GM19467 (cell line): Measurements from ENCODE around the gene RNF186.
"Not testable (repeated sequence)": the region's sequence is repeated elsewhere in the genome, so short reads cannot be mapped to it uniquely, and the experiment has no call there.

Experiments used
- ATAC-seq: cut with Tn5 transposase; IDR thresholded peaks from one replicate; pipeline ENCODE4 v1.9.1; 2021; ENCODE audit warnings: mild to moderate bottlenecking, moderate library complexity; ENCODE audit not compliant: unreplicated experiment

The RNF186 gene

DNA sequence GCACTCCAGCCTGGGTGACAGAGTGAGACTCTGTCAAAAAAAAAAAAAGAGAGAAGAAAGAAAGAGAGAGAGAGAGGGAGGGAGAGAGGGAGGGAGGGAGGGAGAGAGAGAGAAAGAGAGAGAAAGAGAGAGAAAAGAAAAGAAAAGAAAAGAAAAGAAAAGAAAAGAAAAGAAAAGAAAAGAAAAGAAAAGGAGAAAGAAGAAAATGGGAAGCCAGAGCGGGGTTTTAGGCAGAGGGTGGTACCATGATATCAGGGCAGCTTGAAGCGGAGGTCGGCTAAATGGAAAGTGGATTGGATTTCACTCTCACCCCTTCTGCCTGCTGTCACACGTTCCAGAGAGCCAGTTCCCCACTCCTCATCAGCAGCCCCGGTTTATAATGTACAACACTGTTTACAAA, 17.3 kb downstream of the RNF186 start:
- no peak for ATAC-seq

DNA sequence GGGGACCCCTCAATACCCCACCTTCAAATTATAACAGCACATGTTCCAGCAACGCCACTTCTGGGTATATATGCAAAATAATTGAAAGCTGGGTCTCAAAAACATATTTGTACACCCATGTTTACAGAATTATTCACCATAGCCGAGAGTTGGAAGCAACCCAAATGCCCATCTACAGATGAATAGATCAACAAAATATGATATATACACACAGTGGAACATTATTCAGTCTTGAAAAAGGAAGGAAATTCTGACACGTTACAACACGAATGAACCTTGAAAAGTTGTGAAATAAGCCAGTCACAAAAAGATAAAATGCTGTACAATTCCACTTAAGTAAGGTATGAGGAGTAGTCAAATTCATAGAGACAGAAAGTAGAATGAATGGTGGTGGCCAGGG, 20.5 kb downstream of the RNF186 start:
- ATAC-seq, result no peak

DNA sequence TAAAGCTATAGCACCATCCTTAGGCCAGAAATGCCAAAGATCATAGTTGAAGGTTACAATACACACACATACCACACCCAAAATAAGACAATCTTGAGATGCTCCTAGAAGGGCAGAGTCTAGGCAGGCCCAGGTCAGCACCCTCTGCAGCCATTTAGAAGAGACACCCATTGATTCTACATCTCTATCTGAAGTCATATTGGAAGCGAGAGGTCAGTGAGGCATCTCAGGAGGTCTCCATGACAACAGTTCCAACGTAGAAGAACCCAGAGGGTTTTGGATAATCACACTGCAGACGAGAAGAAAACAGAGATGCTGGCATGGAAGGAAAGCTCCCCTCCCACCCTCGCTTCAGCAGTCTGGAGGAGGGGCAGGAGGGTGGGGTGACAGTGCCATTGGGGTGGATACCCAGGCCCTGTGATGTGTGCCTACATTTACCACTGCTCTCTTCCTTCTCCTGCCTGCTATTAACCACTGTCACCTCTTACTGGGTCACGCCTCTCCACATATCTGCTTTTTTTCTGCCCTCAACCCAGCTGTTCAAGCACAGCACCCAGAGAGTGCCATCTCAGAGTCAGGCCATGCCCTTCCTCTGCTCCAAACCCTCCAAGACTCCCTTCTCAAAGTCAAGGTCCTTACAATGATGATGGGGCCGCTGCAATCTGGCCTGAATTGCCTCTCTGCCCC, 21.6 kb downstream of the RNF186 start:
- no peak for ATAC-seq

DNA sequence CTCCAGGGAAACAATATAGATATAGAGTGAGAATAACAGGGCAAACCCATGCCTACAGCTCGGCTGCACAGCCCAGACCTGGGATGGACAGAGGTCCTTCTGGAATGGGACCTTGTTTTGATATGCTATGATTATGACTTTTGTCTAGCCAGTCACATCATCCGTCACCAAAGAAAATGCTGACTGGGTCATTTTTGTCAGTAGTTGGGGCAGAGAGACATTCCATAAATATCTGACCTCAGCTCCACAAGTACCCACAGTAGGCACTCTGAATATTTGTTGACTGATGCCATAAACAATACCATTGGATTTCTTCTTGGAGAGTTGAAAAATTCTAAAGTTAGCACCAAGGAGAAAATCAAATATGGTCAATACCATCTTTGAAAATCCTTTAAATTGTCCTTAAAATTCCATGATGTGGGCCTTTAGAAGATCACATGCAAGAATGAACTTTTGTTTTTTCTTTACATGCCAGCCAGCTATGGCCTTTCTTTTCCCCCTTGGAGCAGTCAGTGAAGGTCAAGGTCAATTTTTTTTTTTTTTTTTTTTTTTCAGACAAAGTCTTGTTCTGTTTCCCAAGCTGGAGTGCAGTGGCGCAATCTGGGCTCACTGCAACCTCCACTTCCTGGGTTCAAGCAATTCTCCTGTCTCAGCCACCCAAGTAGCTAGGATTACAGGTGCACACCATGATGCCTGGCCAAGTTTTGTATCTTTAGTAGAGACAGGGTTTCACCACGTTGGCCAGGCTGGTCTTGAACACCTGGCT, 22.7 kb downstream of the RNF186 start:
- no peak for ATAC-seq

DNA sequence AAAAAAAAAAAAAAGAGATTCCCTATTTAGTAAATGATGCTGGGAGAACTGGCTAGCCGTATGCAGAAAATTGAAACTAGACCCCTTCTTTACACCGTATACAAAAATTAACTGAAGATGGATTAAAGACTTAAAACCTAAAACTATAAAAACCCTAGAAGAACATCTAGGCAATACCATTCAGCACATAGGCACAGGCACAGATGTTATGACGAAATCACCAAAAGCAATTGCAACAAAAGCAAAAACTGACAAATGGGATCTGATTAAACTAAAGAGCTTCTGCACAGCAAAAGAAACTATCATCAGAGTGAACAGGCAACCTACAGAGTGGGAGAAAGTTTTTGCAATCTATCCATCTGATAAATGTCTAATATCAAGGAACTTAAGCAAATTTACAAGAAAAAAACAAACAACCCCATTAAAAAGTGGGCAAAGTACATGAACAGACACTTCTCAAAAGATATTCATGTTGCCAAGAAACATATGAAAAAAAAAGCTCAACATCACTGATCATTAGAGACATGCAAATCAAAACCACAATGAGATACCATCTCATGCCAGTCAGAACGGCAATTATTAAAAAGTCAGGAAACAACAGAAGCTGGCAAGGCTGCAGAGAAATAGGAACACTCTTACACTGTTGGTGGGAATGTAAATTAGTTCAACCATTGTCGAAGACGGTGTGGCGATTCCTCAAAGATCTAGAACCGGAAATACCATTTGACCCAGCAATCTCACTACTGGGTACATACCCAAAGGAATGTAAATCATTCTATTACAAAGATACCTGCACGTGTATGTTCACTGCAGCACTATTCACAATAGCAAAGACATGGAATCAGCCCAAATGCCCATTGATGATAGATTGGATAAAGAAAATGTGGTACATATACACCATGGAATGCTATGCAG, 24.8 kb downstream of the RNF186 start:
- not testable (repeated sequence) for ATAC-seq

DNA sequence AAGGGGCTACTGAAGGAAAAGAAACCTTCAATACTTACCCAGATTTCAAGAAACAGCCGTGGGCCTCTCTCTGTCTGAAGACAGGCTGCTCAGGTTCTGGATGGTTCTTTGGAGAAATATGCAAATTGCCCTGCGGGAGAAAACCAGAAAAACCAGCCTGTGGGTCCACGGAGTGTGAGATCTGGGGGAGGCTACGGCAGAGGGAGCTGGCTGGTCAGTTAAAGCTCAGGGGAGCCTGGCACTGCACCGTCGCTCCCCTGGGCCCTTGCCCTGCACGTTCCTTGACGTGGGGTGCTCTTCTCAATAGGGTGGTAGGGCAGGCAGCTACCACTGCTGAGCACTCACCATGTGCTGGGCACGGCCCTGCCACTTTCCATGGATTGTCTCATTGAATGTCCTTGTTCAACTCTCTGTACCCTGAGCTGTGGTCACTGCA, 28.1 kb downstream of the RNF186 start:
- no peak for ATAC-seq

DNA sequence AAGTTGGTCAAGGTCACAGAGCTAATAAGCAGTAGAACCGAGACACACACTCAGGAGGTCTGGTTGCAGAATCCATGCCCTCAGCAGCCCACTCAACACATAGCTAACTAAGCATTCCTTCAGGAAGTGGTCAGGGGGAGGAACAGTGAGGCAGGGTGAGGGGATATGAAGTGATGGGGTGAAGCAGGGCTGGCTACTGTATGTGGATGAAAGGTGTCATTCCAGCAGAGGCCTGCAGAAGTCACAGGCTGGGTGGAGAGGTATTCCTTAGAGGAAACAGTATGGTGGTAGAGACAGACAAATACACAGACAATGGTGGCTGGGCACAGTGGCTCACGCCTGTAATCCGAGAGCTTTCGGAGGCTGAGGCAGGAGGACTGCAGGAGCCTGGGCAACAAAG, 29.4 kb downstream of the RNF186 start:
- no peak for ATAC-seq

DNA sequence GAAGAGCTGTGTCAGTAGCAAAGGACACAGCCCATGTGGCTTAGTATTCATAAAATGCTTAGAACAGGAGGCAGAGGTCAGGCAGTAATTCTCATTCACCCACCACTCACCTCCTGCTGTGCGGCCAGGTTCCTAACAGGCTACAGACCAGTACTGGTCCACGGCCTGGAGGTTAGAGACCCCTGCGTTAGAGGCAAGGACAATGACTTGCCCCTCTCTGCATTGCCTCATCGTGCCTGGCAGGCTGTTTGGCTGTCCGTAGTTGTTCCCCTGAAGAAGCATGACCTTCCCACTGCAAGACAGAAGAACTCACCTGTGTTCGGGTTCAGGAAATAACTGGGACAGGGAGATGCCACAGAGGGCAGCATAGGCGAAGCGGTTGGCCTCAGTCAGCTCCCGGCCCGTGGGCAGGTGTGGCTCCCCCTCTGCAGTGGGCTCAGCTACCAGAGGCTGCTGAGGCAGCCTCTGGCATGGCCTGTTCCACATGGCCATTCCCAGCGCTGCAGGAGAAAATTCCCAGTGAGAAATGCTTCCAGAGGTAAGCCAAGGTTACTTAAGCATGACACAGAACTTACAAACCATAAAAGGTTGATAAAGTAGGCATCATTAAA, 34.7 kb downstream of the RNF186 start:
- no peak for ATAC-seq

DNA sequence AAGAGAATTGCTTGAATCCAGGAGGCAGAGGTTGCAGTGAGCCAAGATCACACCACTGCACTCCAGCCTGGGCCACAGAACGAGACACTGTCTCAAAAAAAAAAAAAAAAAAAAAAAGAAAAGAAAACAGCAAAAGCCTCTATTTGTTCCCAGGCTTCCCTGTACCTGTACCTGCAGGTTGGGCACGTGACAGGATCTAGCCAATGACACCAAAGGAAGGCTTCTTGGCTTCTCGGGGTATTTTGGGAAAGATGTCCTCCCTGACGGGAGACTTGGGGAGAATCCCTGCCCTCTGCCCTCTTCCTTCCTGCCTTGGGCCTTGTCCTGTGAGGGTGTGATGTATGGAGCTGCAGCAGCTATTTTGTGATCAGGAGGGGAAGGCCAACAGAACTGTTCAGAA, 38.1 kb downstream of the RNF186 start:
- no peak for ATAC-seq

DNA sequence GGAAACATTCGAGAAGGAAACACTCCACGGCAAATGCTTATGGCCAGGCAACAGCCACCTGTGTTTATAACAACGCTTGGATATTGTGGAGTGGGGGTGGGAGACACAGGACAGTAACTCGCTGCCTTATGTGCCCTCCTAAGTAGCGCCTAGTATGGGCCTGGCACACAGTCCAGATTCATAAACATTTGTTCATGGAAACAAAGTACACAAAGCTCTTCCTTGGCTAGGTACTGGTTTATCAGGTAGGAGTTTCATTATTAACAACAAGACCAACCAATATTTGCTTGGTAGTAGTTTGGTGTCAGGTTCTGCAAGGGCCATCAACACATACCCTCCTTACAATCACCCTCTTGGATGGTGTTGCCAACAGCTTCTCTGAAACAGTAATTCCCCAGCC, 38.8 kb downstream of the RNF186 start:
- no peak for ATAC-seq

DNA sequence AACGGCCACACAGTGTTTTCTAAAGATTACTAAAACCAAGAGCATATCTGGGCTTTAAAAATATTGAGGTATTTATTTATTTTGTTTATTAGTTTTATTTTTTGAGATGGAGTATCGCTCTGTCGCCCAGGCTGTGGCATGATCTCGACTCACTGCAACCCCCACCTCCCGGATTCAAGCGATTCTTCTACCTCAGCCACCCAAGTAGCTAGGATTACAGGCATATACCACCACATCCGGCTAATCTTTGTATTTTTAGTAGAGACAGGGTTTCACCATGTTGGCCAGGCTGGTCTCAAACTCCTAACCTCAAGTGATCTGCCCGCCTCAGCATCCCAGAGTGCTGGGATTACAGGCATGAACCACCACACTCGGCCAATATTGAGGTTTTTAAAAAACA, 39.3 kb downstream of the RNF186 start:
- no peak for ATAC-seq

DNA sequence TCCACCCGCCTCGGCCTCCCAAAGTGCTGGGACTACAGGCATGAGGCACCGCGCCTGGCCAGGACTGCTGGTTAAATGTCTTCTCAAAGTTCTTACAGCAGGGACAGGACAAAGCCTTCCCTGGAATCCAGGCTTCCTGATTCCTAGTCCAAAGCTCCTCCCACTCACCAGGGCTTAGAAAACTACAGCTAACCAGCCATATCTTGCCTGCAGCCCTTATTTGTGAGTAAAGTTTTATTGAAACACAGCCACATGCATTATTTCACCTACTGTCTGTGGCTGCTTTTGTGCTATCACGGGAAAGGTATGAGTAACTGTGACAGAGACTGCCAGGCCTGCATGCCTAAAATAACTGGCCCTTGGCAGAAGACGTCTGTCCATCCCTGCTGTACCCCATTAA, 39.8 kb downstream of the RNF186 start:
- ATAC-seq, result no peak

DNA sequence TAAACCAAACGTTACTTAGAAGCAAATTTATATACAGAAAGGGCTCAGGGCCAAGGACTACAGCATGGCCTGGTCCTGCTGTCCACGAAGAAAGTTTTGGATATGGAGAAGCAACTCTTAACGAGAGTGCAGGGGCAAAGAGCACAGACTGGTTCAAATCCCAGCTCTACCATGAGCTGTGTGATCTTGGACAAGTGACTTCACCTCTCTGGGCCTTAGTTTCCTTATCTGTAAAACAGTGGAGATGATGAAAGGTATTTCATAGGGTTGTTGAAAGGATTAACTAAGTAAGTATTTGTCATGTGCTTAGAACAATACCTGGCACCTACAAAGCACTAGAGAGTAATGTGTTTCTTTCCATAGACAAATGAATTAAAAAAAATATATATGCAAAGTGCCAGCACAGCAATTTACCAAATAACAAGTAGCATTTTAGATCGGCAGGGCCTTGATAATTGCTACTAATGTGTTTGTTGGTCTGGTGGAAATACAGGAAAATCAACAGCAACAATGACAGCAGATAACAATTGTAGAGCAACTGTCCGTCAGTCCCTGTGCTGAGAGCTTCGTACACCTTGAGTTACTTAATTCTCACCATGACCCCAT, 40.8 kb downstream of the RNF186 start:
- no peak for ATAC-seq

DNA sequence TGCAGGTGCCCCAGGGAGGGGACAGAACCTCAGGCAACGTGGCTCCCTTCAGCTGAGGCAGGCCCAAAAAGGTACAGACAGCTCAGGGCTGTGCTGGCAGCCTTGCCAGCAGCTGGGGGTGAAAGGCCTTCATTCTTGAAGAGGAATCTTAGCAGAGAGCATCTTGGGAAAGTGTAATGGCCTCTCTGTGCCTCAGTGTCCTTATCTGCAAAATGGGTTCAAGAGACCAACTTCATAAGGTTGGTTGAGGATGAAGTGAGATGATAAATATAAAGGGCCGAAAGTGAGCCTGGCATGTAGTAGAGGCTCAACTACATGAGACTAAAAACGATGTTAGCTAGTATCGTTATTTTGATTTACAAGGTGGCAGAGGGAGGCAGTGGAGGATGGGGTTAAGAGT, 41.6 kb downstream of the RNF186 start:
- no peak for ATAC-seq

DNA sequence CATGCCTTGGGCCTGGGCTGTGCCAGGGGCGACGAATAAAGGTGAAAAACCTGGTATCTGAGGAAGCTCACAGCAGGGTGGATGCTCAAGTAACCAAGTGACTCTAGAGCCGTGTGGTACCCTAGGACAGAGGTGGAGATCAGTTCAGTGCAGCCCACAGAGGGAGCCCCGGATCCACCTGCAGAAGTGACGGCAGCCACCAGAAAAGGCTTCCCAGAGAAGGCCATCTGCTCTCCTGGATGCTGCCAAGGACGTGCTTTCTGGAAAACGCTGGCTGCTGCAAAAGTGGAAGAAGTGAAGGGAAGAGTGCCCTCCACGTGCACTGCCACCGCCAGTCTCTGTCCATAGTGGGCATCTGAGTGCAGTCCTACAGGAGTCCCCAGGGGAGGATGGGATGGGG, 43.0 kb downstream of the RNF186 start:
- no peak for ATAC-seq

DNA sequence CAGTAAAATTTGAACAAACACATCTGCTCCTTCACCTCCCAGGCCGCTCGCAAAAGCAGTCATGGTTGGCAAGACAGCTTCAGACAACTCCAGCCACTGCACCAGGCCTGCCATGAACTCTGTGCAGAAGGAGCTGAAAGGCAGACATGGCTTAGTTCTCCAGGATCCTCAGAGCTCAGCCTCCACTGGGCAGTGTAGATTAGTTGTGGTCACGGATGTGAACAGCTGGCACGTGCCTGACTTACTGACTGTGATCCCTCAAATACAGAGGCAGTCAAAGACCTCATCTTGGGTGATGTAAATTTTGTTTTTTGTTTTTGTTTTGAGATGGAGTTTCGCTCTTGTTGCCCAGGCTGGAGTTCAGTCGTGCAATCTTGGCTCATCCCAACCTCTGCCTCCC, 43.7 kb downstream of the RNF186 start:
- no peak for ATAC-seq

DNA sequence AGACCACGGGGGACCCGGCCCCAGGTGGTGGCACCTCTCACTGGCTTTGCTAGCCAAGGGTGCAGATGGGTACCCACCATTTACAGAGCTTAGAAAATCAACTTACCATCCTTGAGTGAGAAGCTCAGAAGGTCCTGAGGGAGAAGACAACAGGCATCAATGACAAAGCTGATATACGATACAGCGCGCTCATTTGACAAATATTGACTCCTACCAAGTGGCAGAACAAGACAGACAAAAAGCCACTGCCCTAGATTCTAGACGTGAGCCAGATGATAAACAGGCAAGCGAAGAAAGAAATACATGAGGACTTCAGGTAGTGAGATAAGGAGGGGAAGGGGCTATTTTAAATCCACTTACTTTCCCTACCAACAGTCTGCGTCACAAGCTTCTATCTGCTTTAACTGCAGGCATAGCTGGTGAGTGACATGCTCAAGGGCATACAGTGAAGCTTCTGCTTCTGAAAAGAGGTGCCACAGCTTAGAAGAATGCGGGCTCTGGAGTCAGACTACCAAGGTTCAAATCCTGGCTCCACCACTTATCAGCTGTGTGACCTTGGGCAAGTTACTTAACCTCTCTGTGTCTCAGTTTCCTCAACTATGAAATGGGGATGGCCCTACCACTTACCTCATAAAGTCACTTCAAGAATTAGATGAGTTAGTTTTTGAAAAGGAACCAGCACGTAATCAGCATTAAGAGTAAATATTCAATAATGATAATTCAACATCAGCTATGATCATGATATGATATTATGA, 44.5 kb downstream of the RNF186 start:
- ATAC-seq, result no peak

DNA sequence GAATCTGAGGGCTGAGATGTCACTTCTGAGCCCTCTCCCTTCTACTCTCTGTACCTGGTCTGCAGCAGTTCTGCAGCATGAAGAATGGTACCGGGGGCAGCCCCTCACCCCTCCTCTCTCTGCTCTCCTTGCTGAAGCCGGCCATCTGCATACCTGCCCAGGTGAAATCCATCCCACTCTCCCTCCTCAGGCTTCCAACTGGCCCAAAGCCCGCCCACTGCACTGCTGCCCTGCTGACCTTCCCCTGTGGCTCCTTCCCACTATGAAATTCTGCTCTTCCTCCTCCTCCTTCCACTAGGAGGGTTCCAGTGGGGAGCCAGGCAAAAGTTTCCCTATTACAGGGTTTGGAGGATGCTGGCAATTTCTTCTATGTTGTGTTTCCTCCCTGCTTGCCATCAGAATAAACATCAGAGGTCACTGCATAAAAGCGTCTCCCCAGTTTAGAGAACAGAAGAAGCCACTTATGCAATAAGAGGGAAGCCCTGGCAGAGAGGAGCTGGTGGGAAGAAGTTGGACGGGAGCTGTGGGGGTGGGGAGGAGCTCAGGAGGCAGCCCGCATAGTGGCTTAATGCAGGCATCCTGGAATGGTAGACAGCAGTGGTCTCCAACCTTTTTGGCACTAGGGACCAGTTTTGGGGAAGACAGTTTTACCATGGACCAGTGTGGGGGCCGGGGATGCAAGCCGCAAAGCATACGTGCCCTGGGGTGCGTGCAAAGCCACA, 45.7 kb downstream of the RNF186 start:
- ATAC-seq, result no peak
